C4-2B (cell line): ENCODE results near the gene UBE2I.
"Not testable (repeated sequence)": the region's sequence is repeated elsewhere in the genome, so short reads cannot be mapped to it uniquely, and the experiment has no call there.

Source experiments
- H3K27ac ChIP-seq: fragments of 450-650 bp; 2 replicates; pipeline ENCODE4 v1.5.1; 2017
- ZFX ChIP-seq: fragments of 450-650 bp; IDR thresholded peaks from 2 replicates; pipeline ENCODE4 v1.6.1; 2017
- TF ChIP-seq, protein P1 (sequence below): fragments of 450-650 bp; conservative IDR thresholded peaks from 2 replicates; pipeline ENCODE4 v1.5.1; 2017; ENCODE audit warnings: mild to moderate bottlenecking

UBE2I gene

DNA sequence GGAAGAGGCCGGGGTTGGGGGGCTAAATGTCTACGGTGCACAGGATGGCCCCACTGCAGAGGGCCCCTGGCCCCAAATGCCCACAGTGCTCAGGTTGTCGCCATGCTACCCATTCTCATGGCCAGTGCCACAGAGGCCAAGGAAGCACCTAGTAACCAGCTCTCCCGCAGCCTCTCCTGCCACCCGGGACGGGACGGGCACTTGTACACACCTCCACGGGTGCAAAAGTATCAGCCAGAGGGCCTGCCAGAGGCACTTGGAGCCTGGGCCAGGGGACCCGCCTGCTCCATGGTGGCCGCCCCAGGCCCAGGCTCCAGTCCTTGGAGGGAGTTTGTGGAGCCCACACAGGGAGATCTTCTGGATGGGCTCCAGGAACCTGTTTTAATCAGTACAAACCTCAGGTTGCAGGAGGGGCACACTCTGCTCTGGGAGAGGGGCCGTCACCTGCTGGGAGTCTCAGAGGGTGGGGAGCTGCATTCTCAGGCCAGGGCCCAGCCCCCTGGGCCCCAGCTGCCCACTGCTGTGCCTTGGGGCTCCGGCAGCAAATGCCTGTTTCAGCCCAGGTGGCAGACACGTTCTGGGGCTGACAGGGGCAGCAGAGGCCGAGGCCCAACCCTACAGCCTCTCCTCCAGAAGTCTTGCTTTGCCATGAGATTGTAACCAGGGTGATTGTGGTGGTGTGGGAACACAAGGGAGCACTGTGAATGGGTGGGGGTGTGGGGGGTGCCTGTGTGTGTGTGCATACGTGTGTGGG lies 45.7 kb upstream of the UBE2I start:
- no peak overlapping the region for H3K27ac ChIP-seq
- TF ChIP-seq ZFX: no peak
- TF ChIP-seq, protein P1, sequence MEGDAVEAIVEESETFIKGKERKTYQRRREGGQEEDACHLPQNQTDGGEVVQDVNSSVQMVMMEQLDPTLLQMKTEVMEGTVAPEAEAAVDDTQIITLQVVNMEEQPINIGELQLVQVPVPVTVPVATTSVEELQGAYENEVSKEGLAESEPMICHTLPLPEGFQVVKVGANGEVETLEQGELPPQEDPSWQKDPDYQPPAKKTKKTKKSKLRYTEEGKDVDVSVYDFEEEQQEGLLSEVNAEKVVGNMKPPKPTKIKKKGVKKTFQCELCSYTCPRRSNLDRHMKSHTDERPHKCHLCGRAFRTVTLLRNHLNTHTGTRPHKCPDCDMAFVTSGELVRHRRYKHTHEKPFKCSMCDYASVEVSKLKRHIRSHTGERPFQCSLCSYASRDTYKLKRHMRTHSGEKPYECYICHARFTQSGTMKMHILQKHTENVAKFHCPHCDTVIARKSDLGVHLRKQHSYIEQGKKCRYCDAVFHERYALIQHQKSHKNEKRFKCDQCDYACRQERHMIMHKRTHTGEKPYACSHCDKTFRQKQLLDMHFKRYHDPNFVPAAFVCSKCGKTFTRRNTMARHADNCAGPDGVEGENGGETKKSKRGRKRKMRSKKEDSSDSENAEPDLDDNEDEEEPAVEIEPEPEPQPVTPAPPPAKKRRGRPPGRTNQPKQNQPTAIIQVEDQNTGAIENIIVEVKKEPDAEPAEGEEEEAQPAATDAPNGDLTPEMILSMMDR: no peak

DNA sequence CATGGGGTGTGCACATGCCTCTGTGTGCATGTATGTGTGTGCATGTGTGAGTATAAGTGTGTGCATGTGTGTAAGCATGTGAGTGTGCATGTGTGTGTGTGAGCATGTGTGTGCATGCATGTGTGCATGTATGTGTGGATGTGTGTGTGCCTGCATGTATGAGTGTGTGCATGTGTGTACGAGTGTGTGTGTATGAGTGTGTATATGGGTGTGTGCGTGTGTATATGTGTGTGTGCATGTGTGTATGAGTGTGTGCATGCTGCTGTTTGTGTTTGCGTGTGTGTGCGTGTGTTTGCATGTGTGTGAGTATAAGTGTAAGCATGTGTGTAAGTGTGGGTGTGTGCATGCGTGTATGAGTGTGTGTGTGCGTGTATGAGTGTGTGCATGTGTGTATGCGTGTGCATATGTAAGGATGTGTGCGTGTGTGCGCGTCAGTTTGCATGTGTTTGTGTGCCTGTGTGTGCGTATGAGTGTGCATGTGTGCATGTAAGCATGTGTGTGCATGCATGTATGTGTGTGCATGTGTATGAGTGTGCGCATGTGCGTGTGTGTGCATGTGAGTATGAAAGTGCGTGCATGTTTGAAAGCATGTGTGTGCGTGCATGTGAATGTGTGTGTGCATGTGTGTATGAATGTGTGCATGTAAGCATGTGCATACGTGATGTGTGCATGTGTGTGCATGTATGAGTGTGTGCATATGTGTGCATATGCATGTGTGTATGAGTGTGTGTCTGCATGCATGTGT lies 44.9 kb upstream of the UBE2I start:
- TF ChIP-seq, protein P1: no peak
- TF ChIP-seq ZFX: no peak
- H3K27ac ChIP-seq: no peak overlapping the region

DNA sequence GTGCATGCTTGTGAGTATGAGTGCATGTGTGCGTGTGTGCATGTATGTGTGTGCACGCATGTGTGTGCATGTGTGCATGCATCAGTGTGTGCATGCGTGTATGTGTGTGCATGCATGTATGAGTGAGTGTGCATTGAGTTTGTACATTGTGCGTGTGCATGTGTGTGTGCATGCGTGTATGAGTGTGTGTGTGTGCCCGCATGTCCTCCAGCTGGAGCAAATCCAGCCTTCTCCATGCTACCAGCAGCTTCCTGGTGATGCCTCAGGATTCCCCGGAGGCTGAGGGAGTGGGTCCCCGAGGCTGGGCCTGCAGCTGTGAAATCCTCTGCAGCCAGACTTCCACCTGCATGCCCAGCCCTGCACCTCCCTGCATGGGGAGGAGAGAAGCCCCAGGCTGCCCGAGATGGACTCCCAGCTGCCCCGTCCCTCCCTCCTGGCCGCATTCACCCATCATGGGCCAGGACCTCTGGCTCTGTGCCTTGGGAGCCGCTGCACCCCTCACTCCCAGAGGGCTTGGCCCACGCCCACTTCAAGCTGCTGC lies 44.3 kb upstream of the UBE2I start:
- H3K27ac ChIP-seq: no peak overlapping the region
- TF ChIP-seq, protein P1: no peak
- TF ChIP-seq ZFX: no peak

DNA sequence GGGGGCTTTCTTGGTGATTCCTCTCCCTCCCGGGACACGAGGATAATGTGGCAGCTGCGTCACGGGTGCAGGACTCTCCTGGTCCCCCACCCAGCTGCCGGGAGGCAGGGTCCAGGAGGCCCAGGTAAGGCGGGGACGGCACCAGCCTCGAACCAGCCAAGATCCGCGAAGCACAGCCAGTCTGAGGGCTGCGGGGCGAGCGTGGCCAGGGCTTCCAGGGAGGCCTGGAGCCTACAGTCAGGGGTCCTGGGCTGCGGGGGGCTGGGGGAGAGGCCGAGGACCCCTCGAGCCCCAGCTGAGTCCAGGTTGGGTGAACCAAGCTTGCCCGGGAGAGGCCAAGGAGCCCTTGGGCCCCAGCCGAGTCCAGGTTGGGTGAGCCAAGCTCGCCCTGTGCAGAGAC lies 43.6 kb upstream of the UBE2I start:
- TF ChIP-seq, protein P1: no peak
- TF ChIP-seq ZFX: no peak
- no peak overlapping the region for H3K27ac ChIP-seq

DNA sequence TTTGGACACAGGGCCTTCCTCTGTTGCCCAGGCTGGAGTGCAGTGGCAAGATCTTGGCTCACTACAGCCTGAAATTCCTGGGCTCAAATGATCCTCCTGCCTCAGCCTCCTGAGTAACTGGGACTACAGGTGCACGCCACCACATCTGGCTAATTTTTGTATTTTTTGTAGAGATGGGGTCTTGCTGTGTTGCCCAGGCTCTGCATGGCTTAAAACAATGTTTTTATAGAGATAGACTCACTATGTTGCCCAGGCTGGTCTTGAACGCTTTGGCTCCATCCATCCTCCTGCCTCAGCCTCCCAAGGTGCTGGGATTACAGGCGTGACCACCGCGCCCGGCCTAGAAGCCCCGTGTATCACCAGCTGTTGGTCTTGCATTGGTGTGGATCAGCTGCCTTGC lies 40.0 kb upstream of the UBE2I start:
- not testable (repeated sequence) for H3K27ac ChIP-seq

DNA sequence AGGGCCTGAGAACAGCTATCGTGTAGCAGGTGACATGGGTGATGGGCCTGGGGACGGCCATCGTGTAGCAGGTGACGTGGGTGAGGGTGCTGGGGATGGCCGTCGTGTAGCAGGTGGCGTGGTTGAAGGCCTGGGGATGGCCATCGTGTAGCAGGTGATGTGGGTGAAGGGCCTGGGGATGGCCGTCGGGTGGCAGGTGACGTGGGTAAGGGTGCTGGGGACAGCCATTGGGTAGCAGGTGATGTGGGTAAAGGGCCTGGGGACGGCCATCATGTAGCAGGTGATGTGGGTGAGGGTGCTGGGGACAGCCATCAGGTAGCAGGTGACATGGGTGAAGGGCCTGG lies 38.1 kb upstream of the UBE2I start:
- H3K27ac ChIP-seq: no peak overlapping the region
- TF ChIP-seq, protein P1: no peak
- no peak for TF ChIP-seq ZFX

DNA sequence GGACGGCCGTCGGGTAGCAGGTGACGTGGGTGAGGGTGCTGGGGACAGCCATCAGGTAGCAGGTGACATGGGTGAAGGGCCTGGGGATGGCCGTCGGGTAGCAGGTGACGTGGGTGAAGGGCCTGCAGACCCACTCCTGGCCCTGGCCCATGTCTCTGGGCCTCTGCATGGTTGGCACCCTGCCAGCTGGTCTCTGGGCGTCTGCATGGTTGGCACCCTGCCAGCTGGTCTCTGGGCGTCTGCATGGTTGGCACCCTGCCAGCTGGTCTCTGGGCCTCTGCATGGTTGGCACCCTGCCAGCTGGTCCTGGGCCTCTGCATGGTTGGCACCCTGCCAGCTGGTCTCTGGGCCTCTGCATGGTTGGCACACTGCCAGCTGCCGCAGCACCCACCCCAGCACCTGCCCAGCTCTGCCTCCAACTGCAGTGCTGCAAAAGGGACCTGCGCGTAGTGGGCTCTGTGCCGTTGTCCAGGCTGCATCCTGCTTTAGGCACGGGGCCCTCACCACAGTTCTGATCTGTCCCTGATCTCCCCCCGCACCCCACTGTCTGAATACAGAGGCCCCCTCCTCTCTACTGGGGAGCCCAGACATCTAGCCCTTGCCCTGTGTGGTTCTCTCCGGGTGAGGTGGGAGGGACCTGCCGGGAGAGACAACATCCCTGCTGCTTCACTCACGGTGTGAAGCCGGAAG lies 37.6 kb upstream of the UBE2I start:
- H3K27ac ChIP-seq: not testable (repeated sequence)
